ENCODE data around the gene CNGB1.
"Not testable (repeated sequence)": the region's sequence is repeated elsewhere in the genome, so short reads cannot be mapped to it uniquely, and the experiment has no call there.

The CNGB1 gene

DNA sequence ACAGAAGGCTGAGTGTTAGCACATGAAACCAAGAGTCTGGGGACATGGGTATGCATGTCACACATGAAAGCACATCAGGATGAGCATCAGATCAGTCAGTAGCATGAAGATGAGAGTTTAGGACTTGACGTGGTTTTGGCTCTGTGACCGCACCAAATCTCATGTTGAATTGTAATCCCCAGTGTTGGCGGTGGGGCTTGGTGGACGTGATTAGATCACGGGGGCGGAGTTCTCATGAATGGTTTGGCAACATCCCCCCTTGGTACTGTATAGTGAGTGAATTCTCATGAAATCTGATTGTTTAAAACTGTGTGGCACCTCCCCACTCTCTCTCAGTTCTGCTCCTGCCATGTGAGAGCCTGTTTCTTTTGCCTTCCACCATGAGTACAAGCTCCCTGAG lies 46.4 kb downstream of the CNGB1 start:
- DNase-seq: no peak

DNA sequence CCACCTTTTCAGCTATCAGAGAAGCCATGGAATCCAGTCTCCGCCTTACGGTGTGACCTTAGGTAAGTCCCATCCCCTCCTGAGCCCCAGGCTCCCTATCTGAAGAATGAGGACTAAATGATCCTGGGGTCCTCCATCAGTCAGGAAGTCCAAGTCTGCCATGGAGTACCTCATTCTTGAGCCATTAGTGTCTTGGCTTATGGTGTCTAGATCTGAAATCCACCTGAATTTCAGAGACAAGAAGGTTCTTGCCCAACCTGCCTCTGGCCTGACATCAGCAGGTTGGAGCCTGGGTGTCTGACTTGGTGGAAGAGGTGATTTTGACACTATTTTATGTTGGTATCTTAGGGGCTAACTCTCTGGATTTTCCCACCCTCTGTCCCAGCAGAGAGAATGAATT lies 47.1 kb downstream of the CNGB1 start:
- no peak for DNase-seq

DNA sequence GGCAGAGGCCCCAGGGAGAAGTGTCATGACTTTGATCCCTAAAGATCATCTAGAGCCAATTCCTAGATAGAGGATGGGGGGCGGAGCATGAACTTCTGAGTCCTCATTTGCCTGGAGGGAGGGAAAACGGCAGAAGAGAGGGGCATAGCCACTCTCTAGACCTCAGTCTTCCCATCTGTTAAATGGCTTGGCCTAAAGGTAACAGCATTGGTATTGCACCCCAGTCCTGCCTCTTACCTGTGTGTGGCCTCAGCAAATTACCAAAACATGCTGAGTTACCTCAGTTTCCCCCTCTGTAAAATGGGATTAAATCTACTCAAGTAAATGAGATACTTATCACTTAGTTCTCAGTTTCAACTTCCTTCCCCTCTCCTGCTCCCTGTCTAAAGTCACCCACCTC lies 47.5 kb downstream of the CNGB1 start:
- no peak for DNase-seq

DNA sequence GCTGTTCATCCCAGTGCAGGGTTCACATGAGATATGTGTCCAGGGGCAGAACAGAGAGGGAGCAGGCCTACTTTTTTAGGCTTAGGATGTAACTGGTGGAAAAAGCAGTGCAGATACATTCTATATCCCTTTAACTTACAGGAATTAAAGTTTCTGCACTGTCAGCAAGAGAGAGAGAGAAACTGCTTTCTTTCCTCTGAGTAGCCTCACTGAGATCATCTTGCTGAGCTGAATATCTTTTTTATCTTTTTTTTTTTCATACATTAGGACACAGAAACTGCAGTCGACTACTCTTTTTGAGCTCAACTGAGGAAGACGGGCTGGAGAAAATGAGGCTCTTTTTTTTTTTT lies 50.1 kb downstream of the CNGB1 start:
- DNase-seq: no peak

DNA sequence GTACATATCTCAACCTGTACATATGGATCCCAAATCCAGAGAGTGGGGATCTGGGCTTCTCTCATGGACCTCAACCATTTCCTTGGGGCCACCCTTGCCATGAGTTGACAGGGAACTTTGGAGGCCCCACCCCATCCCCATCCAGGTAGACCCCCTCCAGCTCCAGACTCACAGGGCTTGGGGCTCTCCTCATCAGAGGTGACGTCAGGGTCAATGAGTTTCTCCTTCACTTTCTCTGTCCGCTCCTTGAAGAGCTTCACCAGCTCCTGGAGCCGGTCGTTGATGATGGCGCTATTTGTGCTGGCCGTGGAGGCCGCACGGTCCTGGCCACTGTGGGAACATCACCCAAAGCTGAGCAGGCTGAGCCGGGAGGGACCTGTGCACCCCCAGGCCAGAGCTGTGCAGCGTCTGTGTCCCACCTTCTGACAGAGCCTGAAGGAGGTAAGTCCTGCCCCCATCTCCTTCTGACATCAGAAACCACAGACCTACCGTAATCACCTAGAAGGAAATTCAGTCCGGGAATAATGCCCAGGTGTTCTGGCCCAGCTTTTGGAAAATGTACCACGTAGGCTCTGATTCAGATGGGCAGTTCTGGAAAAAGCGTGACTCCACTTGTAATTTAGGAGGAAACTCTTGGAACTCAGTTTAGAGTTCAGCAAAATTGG lies 50.6 kb downstream of the CNGB1 start:
- DNase-seq: no peak

DNA sequence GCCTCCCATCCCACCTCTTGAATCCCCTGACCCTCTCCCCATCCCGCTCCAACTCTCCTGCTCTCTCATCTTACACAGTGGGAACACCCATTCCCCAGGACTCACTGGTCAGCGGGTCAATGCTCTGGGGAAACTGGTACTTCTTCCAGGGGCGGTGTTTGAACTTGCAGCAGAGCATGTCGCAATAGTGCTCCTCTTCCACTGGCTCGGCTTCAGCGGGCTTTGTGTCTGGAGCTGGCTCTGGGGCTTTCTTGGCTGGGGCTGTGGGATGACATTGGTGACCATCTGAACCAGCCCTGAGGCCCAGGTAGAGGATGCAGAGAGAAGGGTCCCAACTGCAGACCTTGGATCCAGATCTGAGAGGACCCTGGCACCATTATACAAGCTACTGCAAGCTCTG lies 51.9 kb downstream of the CNGB1 start:
- no peak for DNase-seq

DNA sequence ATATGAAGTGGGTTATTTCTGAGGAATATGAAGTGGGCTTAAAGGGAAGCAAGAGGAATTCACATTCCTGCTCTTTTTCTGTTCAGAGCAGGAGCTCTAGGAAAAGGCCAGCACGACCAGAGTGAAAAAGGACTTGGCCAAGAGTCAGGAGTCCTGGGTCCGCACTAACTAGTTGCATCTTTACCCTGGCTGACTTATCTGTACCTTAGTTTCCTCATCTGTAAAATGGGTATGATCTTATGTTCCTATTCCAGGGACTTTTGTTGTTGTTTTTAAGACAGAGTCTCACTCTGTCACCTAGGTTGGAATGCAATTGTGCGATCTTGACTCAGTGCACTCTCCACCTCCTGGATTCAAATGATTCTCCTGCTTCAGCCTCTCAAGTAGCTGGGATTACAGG lies 52.5 kb downstream of the CNGB1 start:
- DNase-seq: no peak

DNA sequence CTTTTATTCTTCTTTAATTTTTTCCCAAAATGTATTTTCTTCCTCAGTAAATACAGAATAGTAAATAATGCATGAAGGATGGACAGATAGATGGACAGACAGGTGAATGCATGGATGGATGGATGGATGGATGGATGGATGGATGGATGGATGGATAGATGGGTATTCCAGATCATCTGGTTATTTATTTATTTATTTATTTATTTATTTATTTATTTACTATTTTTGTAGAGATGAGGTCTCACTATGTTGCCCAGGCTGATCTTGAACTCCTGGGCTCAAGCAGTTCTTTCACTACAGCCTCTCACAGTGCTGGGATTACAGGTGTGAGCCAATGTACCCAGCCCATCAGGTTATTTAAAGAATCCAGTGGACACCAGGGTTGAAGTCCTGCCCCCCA lies 53.0 kb downstream of the CNGB1 start:
- not testable (repeated sequence) for DNase-seq

DNA sequence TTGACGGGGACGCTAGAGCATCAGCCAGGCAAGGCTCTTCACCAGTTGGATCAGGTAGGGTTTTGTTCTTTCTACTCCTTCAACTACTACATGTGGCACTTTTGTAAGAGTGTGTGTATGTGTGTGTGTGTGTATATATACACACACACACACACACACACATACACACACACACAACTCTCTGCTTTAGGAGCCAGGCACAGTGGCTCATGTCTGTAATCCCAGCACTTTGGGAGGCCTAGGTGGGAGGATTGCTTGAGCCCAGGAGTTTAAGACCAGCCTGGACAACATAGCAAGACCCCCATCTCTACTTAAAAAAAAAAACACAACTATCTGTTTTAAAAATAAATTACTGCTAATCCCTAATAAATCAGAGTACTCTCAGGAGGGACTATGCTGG lies 53.4 kb downstream of the CNGB1 start:
- DNase-seq: not testable (repeated sequence)

DNA sequence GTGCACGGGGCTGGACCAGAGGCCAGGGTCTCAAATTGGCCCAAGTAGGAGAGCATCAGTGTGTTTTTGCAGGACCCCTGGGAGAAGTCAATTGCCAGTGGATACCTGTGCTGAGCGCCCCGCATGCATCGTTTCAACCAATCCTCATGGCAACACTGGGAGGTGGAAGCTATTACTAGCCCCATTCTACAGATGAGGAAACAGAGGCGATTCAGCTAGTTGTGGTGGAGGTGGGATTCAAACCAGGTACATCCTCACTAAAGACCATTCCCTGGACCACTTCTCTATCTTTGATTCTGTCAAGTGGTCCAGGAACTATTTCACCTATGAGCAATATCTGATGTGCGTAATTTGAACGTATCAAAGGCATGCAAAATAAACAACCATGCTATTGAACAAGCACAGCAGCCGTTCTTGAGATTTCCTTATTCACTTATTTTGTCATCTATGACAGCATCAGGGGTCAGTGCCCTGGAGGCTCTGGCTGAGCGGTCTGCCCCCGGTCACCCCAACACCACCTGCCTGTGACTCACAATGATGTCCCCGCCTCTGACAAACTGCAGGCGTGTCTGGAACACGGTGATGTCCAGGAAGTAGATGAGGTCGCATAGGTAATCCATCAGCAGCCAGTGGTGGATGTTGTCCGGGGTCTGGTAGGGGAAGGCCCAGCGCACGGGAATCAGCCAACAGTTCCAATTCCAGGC lies 54.0 kb downstream of the CNGB1 start:
- no peak for DNase-seq

DNA sequence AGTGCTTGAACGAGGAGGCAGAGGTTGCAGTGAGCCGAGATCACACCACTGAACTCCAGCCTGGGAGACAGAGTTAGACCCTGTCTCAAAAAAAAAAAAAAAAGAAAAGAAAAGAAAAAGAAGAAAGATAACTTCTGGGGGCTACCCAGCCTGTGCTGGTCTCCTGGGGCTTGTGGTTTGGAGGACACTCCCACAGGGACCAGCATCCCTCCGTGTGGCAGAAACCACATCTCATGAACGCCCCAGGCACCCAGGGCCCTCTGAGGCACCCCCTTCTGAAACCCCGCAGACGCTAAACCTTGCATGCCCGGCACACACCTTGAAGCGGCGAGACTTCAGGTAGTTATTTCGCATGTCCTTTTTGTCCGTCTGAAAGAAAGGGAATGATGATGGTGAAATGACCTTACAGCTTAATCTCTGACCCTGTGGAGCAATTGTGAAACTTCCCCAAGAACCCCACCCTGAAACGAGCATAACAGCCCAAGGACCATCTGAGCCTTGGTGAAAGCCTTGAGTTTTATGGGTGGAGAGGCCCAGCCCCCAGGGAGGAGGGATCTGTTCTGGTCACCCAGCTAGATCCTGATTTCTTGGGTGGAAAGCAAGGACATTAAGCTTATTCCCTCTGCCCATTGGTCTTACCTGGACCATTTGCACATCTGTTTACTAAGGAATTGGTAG lies 55.0 kb downstream of the CNGB1 start:
- no peak for DNase-seq

DNA sequence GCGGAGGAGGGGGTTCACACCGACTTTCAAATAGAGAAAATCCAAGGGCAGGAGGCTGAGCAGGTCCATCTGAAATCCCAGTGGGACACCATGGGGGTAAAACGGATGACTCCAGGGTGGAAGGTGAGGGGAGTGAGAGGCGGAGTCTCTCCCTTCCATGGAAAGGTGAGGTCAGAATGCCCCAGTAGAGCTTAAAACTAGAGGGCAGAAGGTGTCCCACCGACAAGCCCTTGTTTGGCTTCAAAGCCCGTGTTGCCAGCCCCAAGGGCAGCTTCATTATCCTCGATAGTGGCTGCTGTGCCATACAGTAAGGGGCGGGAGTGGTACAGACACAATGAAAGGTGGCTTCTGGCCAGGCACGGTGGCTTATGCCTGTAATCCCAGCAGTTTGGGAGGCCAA lies 55.7 kb downstream of the CNGB1 start:
- DNase-seq: no peak

DNA sequence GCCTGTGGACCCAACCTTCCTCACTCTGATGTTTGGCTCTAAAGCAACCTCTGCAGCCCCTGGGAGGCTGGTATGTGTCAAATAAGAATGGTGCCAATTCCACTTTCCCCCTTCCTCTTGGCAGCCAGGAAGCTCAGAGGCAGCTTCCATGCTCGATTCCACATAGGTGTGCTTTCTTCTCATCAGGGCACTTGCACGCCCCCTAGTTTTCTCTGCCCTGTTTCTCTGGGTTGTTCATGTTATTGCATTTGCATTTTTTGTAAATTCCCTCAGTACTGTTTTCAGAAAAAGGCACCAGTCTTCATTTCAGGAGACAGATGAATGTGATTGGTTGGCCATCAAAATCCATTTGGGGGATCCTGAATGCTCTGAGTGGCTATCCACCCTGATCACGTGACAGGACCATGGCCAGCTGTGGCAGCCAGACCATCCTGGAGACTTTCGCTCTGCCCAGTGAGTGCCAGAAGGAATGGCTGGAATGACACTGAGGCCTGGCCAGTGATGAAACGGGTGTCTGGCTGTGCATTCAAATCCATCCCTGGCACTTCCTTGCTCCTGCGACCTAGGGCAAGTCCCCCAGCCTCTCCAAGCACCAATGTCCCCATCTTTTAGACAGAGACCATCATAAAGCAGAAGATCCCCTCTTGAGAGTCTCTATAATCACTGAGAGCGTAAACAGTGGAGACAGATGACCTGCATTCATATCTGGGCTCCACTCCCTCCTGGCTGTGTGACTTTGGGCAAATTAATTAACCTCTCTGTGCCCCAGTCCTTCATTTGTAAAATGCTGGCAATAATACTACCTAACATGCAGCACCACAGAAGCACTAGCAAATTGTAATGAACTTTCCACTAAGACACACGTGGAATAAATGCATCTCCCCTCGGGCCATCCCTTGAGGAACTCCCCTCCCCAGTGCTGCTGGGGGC lies 56.4 kb downstream of the CNGB1 start:
- no peak for DNase-seq

DNA sequence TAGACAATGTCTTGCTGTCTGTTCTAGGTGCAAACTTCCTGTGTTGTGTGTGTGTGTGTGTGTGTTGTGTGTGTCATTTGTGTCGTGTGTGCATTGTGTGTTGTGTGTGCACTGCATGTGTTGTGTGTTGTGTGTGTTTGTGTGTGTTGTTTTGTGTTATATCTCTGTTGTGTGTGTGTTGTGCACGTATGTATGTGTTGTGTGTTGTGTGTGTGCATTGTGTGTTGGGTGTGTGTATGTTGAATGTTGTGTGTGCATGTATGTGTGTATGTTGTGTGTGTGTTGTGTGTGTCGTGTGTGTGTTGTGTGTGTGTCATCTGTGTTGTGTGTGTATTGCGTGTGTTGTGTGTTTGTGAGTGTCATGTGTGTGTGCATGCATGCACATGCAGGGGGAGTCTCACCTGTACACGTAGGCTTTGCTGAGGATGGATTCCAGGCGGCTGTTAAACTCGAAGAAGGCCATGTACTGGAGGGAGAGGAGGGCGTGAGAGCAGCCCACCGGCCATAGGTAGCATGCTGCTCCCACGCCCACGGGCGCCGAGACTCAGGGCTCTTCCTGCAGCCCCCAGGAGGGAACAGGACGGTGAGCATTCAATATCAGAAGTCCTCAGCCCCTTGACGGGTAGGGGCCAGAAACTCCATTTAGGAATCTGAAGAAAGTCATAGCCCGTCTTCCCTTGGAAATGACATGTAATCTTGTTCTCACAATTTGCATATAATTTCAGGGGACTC lies 58.2 kb downstream of the CNGB1 start:
- DNase-seq: no peak

DNA sequence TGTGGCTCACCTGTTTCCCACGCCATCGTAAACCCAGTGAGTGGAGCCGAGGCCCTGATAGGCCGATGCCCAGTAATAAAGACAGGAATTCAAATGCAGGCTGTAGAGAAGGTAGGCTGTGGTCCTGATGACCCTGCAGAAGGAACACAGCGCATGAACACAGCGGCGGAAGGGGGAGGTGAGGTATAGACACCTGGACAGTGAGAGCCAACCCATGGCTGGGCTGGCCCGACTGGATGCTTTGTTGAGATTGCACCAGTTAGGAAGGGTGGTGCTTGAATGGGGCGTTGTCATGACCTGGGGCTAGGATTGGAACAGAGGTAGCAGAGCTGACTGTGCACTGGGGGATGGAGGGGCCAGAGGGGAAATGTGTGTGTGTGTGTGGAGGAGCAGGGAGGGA lies 59.2 kb downstream of the CNGB1 start:
- no peak for DNase-seq

DNA sequence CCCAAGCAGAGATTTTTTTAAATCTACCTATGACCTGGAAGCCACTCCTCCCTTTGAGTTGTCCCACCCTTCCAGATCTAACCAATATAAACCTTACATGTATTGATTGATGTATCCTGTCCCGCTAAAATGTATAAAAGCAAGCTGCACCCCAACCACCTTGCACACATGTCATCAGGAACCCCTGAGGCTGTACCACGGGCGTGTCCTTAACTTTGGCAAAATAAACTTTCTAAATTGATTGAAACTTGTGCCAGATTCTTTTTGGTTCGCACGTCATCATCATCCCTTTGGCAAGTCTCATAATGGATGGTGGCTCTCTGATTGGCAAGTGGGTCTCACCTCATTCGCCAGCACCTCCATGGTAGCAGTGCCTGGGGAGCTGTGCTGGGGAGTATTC lies 60.2 kb downstream of the CNGB1 start:
- DNase-seq: no peak

DNA sequence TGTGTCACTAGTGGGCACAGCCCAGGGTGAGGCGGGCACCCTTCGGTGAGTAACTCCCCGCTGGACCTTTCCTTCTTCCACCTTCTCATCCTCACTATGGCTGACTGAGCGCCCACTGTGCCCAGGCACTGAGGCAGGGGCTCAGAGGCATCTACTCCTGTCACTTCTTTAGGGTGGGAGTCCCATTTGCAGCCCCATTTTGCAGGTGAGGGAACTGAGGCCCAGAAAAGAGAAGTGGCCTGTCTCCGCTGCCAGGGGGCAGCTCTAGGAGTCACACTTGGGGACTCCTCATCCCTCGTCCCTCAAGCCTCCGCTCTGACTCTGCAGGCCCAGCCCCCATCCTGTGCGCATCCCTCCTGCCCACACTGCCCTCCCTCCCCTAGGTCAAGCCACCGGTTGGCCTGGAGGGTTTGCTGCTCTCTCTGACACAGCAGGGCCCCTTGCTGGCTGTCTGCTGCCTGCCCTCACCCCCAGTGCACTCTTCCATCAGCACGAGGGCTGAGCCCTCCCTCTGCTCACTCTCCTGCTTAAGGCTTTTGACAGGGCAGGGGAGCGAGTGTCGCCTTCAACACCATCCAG lies 62.4 kb downstream of the CNGB1 start:
- no peak for DNase-seq

DNA sequence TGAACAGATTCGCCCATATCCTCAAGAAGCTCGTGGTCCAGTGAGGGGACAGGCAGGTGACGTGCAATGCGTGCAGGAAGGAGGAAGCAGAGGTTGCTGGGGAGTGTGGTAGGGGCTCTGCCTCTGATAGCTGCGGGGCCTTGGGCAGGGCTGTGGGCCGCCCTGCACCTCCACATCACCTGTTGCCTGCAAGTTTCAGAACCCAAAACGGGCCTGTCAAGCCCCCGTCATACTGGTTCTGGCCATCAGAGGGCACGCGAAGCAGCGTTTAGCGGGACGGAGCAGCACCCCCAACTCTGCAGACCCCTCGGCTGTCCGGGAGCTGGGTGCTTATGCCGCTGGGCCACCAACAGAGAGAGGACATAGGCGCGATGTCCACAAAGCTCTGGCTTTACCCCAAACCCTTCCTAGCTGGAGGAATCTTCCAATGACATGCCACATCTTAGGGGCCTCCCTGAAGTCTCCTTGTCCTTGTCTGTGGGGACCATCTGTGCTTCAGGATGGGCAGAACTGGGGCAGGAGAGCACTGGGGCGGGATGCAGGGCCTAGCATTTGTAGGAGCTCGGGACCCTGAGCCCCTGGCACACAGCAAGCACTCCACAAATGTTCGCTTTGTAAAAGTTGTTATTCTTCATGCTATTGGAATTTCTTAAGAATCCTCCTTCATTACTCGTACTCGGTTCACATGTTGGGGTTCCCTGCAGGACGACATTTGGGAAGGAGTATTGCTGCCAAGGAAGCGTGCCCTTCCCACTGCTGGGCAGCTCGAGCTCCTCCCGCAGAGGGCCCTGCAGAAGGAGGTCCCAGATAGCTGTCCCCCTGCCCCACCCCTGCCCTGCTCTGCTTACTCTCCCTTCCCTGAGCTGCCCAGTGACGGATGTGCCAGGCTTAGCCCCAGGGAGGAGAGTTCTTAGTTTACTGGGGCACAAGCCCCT lies 64.3 kb downstream of the CNGB1 start:
- DNase-seq: peak in 1 of 4 experiments; percentile 11

DNA sequence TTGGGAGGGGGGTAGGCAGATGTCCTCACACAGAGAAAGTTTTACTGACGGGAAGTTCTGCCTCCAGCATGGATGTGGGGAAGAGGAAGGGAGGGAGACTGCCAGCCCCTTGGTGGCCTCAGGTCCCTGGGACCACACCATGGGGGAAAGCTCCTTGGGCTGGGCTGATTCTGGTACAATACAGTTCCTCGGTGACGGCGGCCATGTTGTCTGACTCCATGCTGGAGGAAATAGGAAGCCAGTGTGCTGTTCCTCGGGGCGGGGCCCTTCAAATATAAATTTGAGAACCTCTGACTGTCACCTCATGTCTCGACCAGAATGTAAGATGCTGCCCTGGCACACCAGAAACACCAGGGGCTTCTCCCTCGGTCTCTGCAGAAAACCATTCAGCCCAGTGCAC lies 66.8 kb downstream of the CNGB1 start:
- DNase-seq: no peak

DNA sequence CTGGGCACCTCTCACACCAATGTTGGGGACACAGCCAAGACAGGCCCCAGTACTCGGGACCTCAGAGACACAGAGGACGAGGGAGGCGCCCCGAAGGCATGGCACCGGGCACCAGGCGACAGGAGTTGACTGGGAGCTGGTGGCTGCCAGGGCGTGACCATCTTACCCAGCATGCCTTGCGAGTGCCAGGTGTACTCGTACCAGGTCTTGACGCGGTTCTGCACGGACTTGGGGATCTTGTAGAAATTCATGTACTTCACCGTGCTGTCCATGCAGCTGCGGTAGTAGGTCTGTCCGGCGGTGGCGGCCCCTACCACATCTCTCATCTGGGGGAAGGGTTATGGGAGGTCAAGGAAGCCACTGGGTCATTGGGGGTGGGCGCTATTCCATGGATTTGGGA lies 67.3 kb downstream of the CNGB1 start:
- DNase-seq: no peak

DNA sequence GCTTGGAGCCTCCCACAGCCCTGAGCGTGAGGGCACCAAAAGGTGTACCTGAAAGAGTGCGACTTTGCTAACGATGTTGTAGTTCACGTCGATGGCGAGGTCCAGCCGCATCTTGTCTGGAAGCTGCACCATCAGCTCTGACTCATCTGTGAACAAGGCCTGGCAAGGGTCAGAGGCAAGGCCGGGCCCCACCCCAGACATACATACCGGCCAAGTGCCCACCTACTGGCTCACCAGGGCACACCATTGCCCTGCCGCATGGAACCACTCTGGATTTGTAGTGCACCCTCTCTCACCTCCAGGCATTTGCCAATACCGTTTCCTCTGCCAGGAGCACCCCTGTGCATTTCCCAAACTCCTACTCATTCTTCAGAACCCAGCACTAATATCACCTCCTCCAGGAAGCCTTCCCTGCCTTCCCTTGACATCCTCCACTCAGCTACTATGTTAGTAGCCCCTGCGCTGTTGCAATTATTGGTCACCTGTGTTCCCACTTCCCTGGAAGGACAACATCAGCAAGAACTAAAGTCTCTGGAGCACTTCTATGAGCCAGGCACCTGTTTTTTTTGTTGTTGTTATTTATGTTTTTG lies 69.4 kb downstream of the CNGB1 start:
- DNase-seq: no peak

Measured in activated naive CD4-positive, alpha-beta T cell (primary cell).